Stimulated activated naive B cell treated with anti-CD40 and anti-IgM and Interleukin-4, amounts not matched to agents 10 μg/mL and 1 μg/mL and 100 μg/mL, for 72 hours (primary cell): ENCODE measurements around the gene RAB11FIP2.
"Not testable (repeated sequence)": the region's sequence is repeated elsewhere in the genome, so short reads cannot be mapped to it uniquely, and the experiment has no call there.

Experiments used
- ATAC-seq, 2 donors: fragments of 150-1000 bp; cut with Tn5 transposase; replicated peaks; 2 replicates each; pipeline ENCODE4 v1.10.0; 2021; ENCODE audit warnings: moderate library complexity in 1 of 2
- DNase-seq: peaks from one replicate; pipeline ENCODE4 v3.0.0; 2021
- H3K27ac Mint-ChIP-seq: one replicate; pipeline ENCODE4 v1.8.0; 2022; ENCODE audit warnings: mild to moderate bottlenecking, mixed read lengths
- H3K27me3 Mint-ChIP-seq, 2 donors: one replicate each; pipeline ENCODE4 v1.8.0; 2022; ENCODE audit warnings: mixed read lengths in 2 of 2
- H3K36me3 Mint-ChIP-seq, 2 donors: one replicate each; pipeline ENCODE4 v1.8.0; 2022; ENCODE audit warnings: mixed read lengths in 2 of 2, mild to moderate bottlenecking in 1 of 2
- H3K4me1 Mint-ChIP-seq, 2 donors: one replicate each; pipeline ENCODE4 v1.8.0; 2022; ENCODE audit warnings: mixed read lengths in 2 of 2, mild to moderate bottlenecking in 1 of 2
- H3K4me3 Mint-ChIP-seq, 2 donors: one replicate each; pipeline ENCODE4 v1.8.0; 2022; ENCODE audit warnings: mild to moderate bottlenecking in 2 of 2, mixed read lengths in 2 of 2, moderate library complexity in 1 of 2
- H3K9me3 Mint-ChIP-seq, 2 donors: one replicate each; pipeline ENCODE4 v1.8.0; 2022; ENCODE audit warnings: mixed read lengths in 2 of 2, mild to moderate bottlenecking in 1 of 2

RAB11FIP2 gene, protein sequence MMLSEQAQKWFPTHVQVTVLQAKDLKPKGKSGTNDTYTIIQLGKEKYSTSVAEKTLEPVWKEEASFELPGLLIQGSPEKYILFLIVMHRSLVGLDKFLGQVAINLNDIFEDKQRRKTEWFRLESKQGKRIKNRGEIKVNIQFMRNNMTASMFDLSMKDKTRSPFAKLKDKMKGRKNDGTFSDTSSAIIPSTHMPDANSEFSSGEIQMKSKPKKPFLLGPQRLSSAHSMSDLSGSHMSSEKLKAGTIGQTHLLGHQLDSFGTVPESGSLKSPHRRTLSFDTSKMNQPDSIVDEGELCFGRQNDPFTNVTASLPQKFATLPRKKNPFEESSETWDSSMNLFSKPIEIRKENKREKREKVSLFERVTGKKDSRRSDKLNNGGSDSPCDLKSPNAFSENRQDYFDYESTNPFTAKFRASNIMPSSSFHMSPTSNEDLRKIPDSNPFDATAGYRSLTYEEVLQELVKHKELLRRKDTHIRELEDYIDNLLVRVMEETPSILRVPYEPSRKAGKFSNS

DNA sequence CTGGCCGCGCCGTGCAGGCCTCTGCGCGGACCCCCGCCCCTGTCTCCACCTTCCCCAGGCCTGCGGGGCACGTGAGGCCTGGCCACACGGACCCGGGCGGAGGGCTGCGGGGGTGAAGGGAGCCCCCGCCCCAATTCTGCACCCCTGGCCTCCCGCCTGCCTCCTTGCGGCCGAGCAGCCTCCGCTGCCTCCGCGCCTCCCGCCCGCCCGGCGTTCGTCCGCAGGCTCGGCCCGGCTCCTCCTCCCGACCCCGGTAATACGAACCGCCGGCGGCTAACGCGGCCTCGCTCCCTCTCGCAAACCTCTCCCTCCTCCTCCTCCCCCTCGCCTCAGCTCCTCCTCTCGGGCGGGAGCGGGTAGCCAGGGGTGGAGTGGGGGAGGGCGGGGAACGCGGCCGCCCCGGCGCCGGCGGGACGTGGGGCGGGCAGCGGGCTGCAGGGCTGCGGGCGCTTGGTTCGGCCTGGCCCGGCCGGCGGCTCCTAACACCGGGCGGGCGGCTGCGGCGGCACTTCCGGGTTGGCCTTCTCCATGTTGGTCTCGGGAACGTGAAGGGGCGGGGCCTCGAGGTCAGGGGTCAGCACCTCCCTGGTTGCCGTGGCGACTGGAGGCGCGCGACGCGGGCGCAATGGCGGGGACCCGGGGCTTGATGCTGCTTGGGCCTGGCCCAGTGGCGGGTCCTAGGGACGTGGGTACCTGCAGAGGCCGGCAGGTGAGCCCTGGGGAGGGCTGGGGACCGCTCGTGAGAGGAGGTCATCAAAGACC lies at the start of gene RAB11FIP2:
TSS of gene RAB11FIP2 (minus strand) at position 547 of the 762 bp plus-strand sequence. CDS start 778 bp downstream, outside the sequence.
- DNase-seq (peak; percentile 92), ATAC-seq (peak; percentile 96)
- Mint-ChIP-seq H3K4me1 (peaks cover 9 to 14% of the 10 kb centered on the region in 2 donors), H3K27ac (peak within 1 kb of the TSS; percentile 92), H3K27me3 (no peaks in the 10 kb centered on the region), H3K36me3 (no peaks in the 10 kb centered on the region), H3K4me3 (peak within 1 kb of the TSS; percentile 89 to 90), H3K9me3 (no peaks in the 10 kb centered on the region)

DNA sequence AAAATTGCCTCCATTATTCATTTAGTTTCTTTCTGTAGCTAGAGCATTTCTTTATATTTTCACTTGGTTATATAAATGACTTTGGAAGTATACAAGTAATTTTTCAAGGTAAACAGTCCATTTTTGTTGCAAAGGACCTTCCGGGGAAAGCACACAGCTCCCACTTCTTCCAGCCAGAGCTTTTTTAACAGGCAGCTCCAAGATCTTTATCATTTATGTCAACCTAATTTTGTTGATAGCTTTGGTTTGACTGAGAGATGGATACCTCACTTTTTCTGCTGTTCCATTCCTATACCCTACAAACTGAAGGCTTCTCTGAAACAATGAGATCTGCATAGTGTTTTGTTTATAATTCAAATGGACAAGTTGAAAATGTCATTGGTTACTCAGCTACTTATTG lies 49.3 kb upstream of the RAB11FIP2 start:
- Mint-ChIP-seq H3K9me3 (peaks cover 0 to 1% of the 10 kb centered on the region in 2 donors), H3K4me1 (no peaks in the 10 kb centered on the region), H3K27ac (no peak overlapping the region), H3K4me3 (no peak overlapping the region), H3K36me3 (no peaks in the 10 kb centered on the region), H3K27me3 (peaks cover 10 to 18% of the 10 kb centered on the region in 2 donors)
- ATAC-seq (no peak), DNase-seq (no peak)

DNA sequence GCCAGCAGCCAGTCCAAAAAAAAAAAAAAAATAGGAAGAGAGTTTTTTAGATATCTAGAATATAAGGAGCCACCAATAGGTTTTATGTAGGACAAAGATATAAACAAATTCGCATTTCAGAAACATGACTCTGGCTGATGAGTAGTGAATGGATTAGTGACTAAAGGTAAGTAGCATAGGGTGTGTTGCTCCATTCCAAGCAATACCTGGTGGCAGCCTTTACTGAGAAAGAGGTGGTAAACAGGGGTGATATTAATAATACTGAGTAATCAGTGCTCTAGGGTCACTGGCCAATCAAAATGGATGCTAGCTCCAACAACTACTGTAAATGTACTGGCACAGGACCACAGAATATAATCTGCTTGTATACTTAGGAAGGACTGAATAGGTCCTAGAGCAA lies 45.5 kb upstream of the RAB11FIP2 start:
- peaks cover 6 to 8% of the 10 kb centered on the region in 2 donors for H3K27me3 Mint-ChIP-seq
- no peak for ATAC-seq
- H3K9me3 Mint-ChIP-seq = peaks cover 0 to 1% of the 10 kb centered on the region in 2 donors
- H3K36me3 Mint-ChIP-seq = no peaks in the 10 kb centered on the region
- no peaks in the 10 kb centered on the region for H3K4me1 Mint-ChIP-seq
- no peak overlapping the region for H3K4me3 Mint-ChIP-seq
- no peak overlapping the region for H3K27ac Mint-ChIP-seq
- DNase-seq = no peak

DNA sequence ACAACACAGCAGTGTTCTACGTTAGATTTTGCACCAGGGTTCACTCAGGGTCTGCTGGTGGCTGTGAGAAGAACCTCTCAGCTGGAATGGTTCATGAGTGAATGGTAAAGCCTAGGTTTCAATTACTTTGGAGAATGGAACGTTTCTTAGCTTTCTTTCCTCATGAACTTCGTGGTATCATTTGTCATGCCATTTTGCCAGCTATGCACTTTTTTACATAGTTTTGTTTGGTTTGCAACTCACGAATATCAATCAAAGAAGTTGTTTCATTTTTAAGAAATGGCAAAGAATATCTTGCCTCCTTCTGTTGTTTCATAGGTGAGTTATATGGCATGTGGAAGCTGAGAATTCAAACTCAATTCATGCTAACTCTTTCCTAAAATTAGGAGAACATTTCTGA lies 34.1 kb upstream of the RAB11FIP2 start:
- peaks cover 0 to 3% of the 10 kb centered on the region in 2 donors for H3K36me3 Mint-ChIP-seq
- DNase-seq (no peak), ATAC-seq (no peak)
- no peak overlapping the region for H3K27ac Mint-ChIP-seq
- no peak overlapping the region for H3K4me3 Mint-ChIP-seq
- H3K9me3 Mint-ChIP-seq = peaks cover 0 to 7% of the 10 kb centered on the region in 2 donors
- H3K27me3 Mint-ChIP-seq = peaks cover 7 to 11% of the 10 kb centered on the region in 2 donors
- H3K4me1 Mint-ChIP-seq = no peaks in the 10 kb centered on the region

DNA sequence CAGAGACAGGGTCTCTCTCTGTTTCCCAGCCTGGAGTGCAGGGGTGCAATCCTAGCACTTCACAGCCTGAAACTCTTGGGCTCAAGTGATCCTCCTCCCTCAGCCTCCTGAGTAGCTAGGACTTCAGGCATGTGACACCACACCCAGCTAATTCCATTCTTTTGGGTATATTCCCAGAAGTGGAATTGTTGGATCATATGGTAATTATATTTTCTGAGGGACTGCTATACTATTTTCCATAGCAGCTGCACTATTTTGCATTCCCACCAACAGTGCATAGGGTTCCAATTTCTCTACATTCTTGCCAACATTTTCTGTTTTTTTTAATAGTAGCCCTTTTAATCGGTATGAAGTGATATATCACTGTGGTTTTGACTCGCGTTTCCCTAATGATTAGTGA lies 30.0 kb upstream of the RAB11FIP2 start:
- Mint-ChIP-seq H3K27me3 (peaks cover 7 to 23% of the 10 kb centered on the region in 2 donors), H3K9me3 (peaks cover 0 to 2% of the 10 kb centered on the region in 2 donors), H3K27ac (no peak overlapping the region), H3K4me3 (no peak overlapping the region), H3K36me3 (no peaks in the 10 kb centered on the region), H3K4me1 (no peaks in the 10 kb centered on the region)
- DNase-seq (no peak), ATAC-seq (no peak)

DNA sequence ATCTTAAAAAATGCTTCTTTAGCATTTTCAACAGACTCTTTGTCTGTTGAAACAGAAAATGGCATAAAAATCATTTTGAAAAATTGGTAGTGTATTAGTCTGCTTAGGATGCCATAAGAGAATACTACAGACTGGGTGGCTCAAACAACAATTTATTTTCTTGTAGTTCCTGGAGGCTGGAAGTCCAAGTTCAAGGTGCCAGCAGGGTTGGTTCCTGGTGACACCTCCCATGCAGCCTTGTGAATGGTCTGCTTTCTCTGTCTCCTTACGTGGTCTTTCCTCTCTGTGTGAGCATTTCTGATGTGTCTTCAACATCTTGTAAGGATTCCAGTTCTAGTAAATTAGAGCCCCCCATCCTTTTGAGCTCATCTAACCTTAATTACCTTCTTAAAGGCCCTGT lies 26.1 kb upstream of the RAB11FIP2 start:
- Mint-ChIP-seq H3K4me3 (no peak overlapping the region), H3K36me3 (no peaks in the 10 kb centered on the region), H3K27me3 (peaks cover 12 to 35% of the 10 kb centered on the region in 2 donors), H3K9me3 (peaks cover 0 to 2% of the 10 kb centered on the region in 2 donors), H3K27ac (no peak overlapping the region), H3K4me1 (no peaks in the 10 kb centered on the region)
- ATAC-seq (no peak), DNase-seq (no peak)

DNA sequence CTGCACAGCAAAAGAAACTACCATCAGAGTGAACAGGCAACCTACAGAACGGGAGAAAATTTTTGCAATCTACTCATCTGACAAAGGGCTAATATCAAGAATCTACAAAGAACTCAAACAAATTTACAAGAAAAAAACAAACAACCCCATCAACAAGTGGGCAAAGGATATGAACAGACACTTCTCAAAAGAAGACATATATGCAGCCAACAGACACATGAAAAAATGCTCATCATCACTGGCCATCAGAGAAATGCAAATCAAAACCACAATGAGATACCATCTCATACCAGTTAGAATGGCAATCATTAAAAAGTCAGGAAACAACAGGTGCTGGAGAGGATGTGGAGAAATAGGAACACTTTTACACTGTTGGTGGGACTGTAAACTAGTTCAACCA lies 20.6 kb upstream of the RAB11FIP2 start:
- not testable (repeated sequence) for H3K4me3 Mint-ChIP-seq, H3K4me1 Mint-ChIP-seq, H3K27ac Mint-ChIP-seq, H3K36me3 Mint-ChIP-seq, ATAC-seq, DNase-seq, H3K9me3 Mint-ChIP-seq
- H3K27me3 Mint-ChIP-seq = peaks cover 9 to 43% of the 10 kb centered on the region in 2 donors

DNA sequence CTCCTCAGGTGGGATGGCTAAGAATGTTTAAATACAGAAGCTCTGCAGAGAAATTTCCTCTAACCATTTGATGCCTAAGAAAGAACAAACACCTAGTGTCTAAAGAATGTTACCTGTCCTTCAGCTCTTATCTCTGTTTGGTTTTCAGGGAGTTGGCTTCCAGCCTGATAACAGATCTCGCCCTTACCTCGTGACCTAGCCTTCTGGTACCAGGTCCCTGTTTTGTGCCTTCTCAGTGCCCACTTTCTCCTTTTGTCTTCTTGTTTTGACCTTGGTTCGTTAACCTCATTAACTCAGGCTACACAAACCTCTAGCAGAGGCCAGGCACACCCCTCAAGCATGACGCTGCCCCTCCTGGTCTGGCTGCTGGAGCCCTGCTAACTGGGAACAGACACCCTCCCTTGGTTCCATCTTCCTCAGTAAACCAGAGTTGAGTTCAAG lies 16.1 kb upstream of the RAB11FIP2 start:
- Mint-ChIP-seq H3K27me3 (peaks cover 8 to 47% of the 10 kb centered on the region in 2 donors), H3K27ac (no peak overlapping the region), H3K9me3 (no peaks in the 10 kb centered on the region), H3K36me3 (no peaks in the 10 kb centered on the region), H3K4me1 (no peaks in the 10 kb centered on the region), H3K4me3 (no peak overlapping the region)
- ATAC-seq = no peak
- no peak for DNase-seq

DNA sequence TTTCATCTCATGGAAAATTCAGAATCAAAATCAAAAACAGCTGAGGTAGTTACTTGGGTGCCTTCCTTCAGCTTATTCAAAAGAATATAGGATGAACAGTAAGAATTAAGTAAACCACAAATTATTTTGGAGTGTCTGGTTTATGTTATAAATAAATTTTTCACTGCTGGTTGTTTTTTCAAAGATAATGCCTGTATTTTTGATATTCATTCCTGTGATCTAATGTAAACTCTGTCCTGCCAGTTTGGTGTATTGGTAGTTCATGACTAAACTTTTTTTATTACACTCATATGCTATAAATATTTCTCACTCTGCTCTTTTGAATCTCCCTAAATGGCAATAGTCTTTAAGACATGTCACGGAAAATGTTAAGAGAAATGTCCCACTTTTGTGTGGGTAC lies 11.6 kb upstream of the RAB11FIP2 start:
- no peaks in the 10 kb centered on the region for H3K36me3 Mint-ChIP-seq
- H3K9me3 Mint-ChIP-seq = no peaks in the 10 kb centered on the region
- no peak overlapping the region for H3K27ac Mint-ChIP-seq
- ATAC-seq (no peak), DNase-seq (no peak)
- no peak overlapping the region for H3K4me3 Mint-ChIP-seq
- peaks cover 8 to 29% of the 10 kb centered on the region in 2 donors for H3K27me3 Mint-ChIP-seq
- no peaks in the 10 kb centered on the region for H3K4me1 Mint-ChIP-seq

DNA sequence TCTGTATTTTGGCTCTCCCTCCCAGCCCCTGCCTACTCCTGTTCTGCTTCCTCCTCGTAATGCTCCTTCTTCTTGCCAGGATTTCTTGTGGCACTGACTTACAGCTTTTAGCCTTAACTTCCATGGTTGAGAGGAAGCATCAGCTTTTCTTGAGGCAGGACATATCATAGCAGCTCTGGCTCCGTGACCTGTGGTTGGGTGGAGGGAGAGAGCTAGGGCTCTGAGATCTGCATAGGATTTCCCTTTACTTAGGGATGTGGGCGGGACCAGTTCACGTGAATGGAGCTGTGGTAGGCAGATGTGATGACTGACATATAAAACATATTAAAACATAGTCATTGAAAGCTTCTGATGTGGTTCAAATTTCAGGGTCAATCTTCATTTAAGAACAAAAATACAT lies 10.6 kb upstream of the RAB11FIP2 start:
- Mint-ChIP-seq H3K36me3 (no peaks in the 10 kb centered on the region), H3K9me3 (no peaks in the 10 kb centered on the region), H3K4me3 (no peak overlapping the region), H3K27ac (no peak overlapping the region), H3K4me1 (no peaks in the 10 kb centered on the region), H3K27me3 (peaks cover 8 to 22% of the 10 kb centered on the region in 2 donors)
- ATAC-seq = no peak
- no peak for DNase-seq

DNA sequence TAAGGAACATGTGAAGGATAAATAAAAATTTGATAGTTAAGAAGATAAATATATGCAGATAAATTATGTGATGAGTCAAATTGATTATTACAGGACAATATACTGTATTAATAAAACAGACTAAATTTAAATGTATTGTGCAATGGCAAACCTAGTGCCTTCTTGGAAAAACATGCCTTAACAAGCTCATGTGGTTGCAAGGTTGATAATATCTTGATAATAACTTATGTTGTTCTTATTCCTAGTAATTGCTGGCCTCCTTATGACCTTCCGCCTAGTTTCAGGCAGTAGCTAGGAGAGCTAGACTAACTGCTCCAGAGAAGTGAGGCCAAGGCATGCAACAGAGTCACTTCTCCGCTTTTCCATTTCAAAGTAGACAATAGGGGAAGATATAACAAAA lies 7.6 kb upstream of the RAB11FIP2 start:
- Mint-ChIP-seq H3K27ac (no peak overlapping the region), H3K36me3 (no peaks in the 10 kb centered on the region), H3K9me3 (no peaks in the 10 kb centered on the region), H3K27me3 (peaks cover 4 to 5% of the 10 kb centered on the region in 2 donors), H3K4me3 (no peak overlapping the region), H3K4me1 (no peaks in the 10 kb centered on the region)
- DNase-seq (no peak), ATAC-seq (no peak)

DNA sequence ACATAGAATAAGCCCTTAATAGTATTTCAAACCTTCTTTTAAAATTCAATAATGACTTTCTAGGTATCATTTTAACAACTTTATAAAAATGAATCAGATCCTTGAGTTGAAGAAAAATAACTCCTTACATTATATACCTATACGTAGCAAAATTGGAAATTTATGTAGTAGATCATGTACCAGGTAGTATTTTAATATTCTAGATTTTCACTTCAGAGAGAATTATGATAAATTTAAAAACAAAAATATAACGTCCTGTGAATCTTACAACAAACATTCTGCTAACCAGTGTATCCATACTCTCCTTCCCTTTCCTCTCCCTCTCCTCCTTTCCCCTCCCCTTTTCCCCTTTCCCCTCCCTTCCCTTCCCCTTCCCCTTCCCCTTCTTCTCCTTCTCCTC lies 6.1 kb upstream of the RAB11FIP2 start:
- no peaks in the 10 kb centered on the region for H3K9me3 Mint-ChIP-seq
- no peaks in the 10 kb centered on the region for H3K36me3 Mint-ChIP-seq
- no peak for ATAC-seq
- H3K4me3 Mint-ChIP-seq = no peak overlapping the region
- H3K4me1 Mint-ChIP-seq = no peaks in the 10 kb centered on the region
- no peak for DNase-seq
- no peak overlapping the region for H3K27ac Mint-ChIP-seq
- peaks cover 4 to 5% of the 10 kb centered on the region in 2 donors for H3K27me3 Mint-ChIP-seq

DNA sequence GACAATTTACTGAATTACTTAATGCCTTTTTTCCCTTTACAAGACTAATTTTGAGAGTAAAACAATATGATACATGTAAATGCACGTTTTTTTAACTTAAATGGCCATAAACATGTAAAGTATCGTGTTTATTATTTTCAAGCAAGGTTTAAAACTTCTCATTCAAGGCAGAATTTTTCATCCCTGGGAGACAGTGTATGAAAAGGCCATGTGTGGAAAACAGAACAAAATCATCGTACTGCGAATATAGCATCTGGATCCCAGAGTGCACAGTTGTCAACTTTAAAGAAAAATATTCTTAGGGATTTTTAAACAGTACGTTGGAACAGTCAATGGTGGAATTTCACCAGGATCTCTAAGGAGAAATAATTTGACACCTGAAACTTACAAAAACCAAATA lies 1.1 kb upstream of the RAB11FIP2 start:
- DNase-seq (no peak), ATAC-seq (no peak)
- no peaks in the 10 kb centered on the region for H3K27me3 Mint-ChIP-seq
- H3K9me3 Mint-ChIP-seq = no peaks in the 10 kb centered on the region
- peaks cover 7 to 14% of the 10 kb centered on the region in 2 donors for H3K4me1 Mint-ChIP-seq
- no peaks in the 10 kb centered on the region for H3K36me3 Mint-ChIP-seq
- no peak overlapping the region for H3K4me3 Mint-ChIP-seq
- no peak overlapping the region for H3K27ac Mint-ChIP-seq

DNA sequence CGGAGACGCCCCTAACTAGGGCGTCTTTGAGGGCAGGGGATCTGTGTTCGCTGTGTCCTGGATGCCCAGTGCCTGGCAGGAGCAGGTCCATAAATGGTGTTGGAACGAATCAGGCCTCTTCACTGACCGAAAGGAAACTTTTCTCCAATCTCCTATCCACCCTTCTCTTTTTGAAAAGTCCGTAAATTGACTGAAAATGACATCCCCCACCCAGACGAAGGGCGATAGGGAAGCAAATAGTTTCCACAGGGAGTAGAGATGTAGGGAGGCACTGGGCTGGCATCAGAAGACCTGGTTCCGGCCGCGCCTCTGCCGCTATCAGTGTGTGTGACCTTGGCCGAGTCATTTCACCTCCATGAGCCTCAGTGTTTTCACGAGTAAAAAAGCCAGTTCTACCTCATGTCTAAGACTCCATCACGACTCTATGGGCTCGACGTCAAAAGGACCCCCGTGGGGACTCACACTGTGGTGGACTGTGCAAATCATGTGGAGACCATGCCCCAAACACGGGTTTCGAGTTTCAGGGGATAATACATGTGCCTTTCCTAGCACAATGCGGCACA lies 497 bp upstream of the RAB11FIP2 start:
- Mint-ChIP-seq H3K27ac (peak overlapping the region; percentile 92), H3K4me3 (peak overlapping the region; percentile 89 to 90), H3K9me3 (no peaks in the 10 kb centered on the region)

More for the DNA sequence above, 497 bp upstream of the RAB11FIP2 start:
- DNase-seq = no peak
- ATAC-seq = peak in 1 of 2 donors; percentile 30
- H3K27me3 Mint-ChIP-seq = no peaks in the 10 kb centered on the region
- H3K36me3 Mint-ChIP-seq = no peaks in the 10 kb centered on the region
- H3K4me1 Mint-ChIP-seq = peaks cover 9 to 14% of the 10 kb centered on the region in 2 donors
